K562 (cell line): ENCODE results near the gene VASH2. TPM values are rescaled to one million over a fixed set of nuclear protein-coding genes. Genes with fewer than 3 reads are reported as not detected.
A peak's percentile ranks its signal among the peaks of the same experiment; 100 is the strongest.

ENCODE experiments used
- CEBPB ChIP-seq: fragments of 450-650 bp; IDR thresholded peaks from 2 replicates; pipeline ENCODE4 v1.6.1; 2016; ENCODE audit warnings: missing genetic modification characterization, missing compliant biosample characterization
- CEBPG ChIP-seq, 3 experiments: fragments of 200-800 bp in 1 of 3; sonication (Bioruptor generic) in 1 of 3; sonication (generic) in 1 of 3; formaldehyde crosslinking in 1 of 3; IDR thresholded peaks in 2 of 3; conservative IDR thresholded peaks in 1 of 3; 2 replicates each; pipeline versions ENCODE4 v1.6.1 to v1.8.0; 2016 to 2022; ENCODE audit warnings: missing compliant biosample characterization in 2 of 3, missing genetic modification characterization in 2 of 3, mild to moderate bottlenecking in 1 of 3, missing genetic modification reagents in 1 of 3
- CTBP1 ChIP-seq: fragments of 450-650 bp; IDR thresholded peaks from 2 replicates; pipeline ENCODE4 v1.6.1; 2016; ENCODE audit warnings: borderline replicate concordance
- DACH1 ChIP-seq: fragments of 450-650 bp; IDR thresholded peaks from 2 replicates; pipeline ENCODE4 v1.6.1; 2018; ENCODE audit not compliant: partially characterized antibody
- ELK3 ChIP-seq: fragments of 450-650 bp; formaldehyde crosslinking; IDR thresholded peaks from 2 replicates; pipeline ENCODE4 v1.4.0; 2020; ENCODE audit warnings: mild to moderate bottlenecking
- FOXP1 ChIP-seq: sonication (generic); formaldehyde crosslinking; IDR thresholded peaks from 2 replicates; pipeline ENCODE4 v1.8.0; 2022; ENCODE audit warnings: mild to moderate bottlenecking, missing genetic modification reagents
- FOXP4 ChIP-seq: sonication (generic); formaldehyde crosslinking; IDR thresholded peaks from 2 replicates; pipeline ENCODE4 v1.8.0; 2022; ENCODE audit warnings: mild to moderate bottlenecking, missing genetic modification reagents, borderline replicate concordance
- HDAC3 ChIP-seq: fragments of 450-650 bp; IDR thresholded peaks from 2 replicates; pipeline ENCODE4 v1.6.1; 2018; ENCODE audit warnings: borderline replicate concordance, mild to moderate bottlenecking, moderate library complexity; ENCODE audit not compliant: partially characterized antibody
- JUND ChIP-seq, 2 experiments: IDR thresholded peaks; 2 replicates in 1 of 2; 3 replicates in 1 of 2; pipeline ENCODE4 v1.6.1; 2011; ENCODE audit warnings: borderline replicate concordance in 2 of 2, low read depth in 2 of 2, low read length in 2 of 2, improper control_type of control experiment in 1 of 2, missing biosample characterization in 1 of 2, missing genetic modification characterization in 1 of 2, missing genetic modification reagents in 1 of 2
- MAFG ChIP-seq: fragments of 450-650 bp; conservative IDR thresholded peaks from 2 replicates; pipeline ENCODE4 v1.6.1; 2016; ENCODE audit warnings: missing genetic modification characterization, missing compliant biosample characterization
- MECOM ChIP-seq: fragments of 250-450 bp; sonication (Bioruptor Pico); IDR thresholded peaks from 2 replicates; pipeline ENCODE4 v1.8.0; 2022; ENCODE audit warnings: inconsistent platforms
- NR1H2 ChIP-seq: sonication (generic); formaldehyde crosslinking; IDR thresholded peaks from 2 replicates; pipeline ENCODE4 v1.4.0; 2020; ENCODE audit warnings: mild to moderate bottlenecking, missing genetic modification reagents
- PBX2 ChIP-seq, 2 experiments: IDR thresholded peaks in 1 of 2; conservative IDR thresholded peaks in 1 of 2; 2 replicates each; pipeline ENCODE4 v1.6.1; 2016; ENCODE audit warnings: low read depth in 2 of 2, mild to moderate bottlenecking in 1 of 2, missing compliant biosample characterization in 1 of 2, missing genetic modification characterization in 1 of 2, moderate library complexity in 1 of 2
- STAT5B ChIP-seq: fragments of 250-450 bp; sonication (Bioruptor Pico); IDR thresholded peaks from 2 replicates; pipeline ENCODE4 v1.8.0; 2021; ENCODE audit warnings: mild to moderate bottlenecking, inconsistent platforms
- ZNF263 ChIP-seq: sonication (generic); formaldehyde crosslinking; IDR thresholded peaks from 2 replicates; pipeline ENCODE4 v1.8.0; 2022; ENCODE audit warnings: mild to moderate bottlenecking, missing genetic modification reagents, borderline replicate concordance
- ZNF408 ChIP-seq: fragments of 250-450 bp; sonication (Bioruptor Pico); IDR thresholded peaks from 2 replicates; pipeline ENCODE4 v1.4.0; 2020; ENCODE audit warnings: low read depth, mild to moderate bottlenecking, moderate library complexity
- ZNF518B ChIP-seq: fragments of 250-450 bp; sonication (Bioruptor Pico); IDR thresholded peaks from 2 replicates; pipeline ENCODE4 v1.5.0; 2021; ENCODE audit warnings: mild to moderate bottlenecking, moderate library complexity
- polyA plus RNA-seq, 8 experiments: library from polyadenylated mRNA; depleted of rRNA in 4 of 8; stranded (reverse) in 5 of 8; unstranded in 3 of 8; fragments of >200 nt; fragmentation: Nextera tagmentation in 2 of 8; fragmentation: Illumina TruSeq in 1 of 8; extraction: Ambion mirVana in 2 of 8; extraction: Trizol in 1 of 8; gene quantifications; 2 replicates each; pipeline versions ENCODE4 v1.2.1 to v1.2.3, GENCODE V29; 2011 to 2014; ENCODE audit warnings: inconsistent platforms in 1 of 8, missing spikeins in 1 of 8
- total RNA-seq, 7 experiments: library from RNA; depleted of rRNA in 6 of 7; stranded (reverse); fragments of >200 nt in 6 of 7; fragmentation: Illumina TruSeq in 2 of 7; extraction: Trizol in 2 of 7; gene quantifications; 2 replicates each; pipeline versions ENCODE4 v1.2.1 to v1.2.3, GENCODE V29; 2011 to 2021; ENCODE audit warnings: low replicate concordance in 1 of 7

The VASH2 gene
- total and polyA plus RNA-seq, 9 of the 15 experiments (the other 6 are each of a cell fraction or from before 2014, with no cell fraction given) = 0.04 to 0.40 (median 0.10) TPM; not detected in 1

- TF ChIP-seq STAT5B (CRISPR knock-in tag) (no peak), JUND (IDR thresholded peaks at IDR 0.05; ENCODE audit: borderline replicate concordance, low read depth, low read length) (0 out of 2 replicates have a peak, but pooled peaks have one; percentile 20), JUND (tag; IDR thresholded peaks at IDR 0.05; ENCODE audit: borderline replicate concordance, low read depth, low read length) (no peak), FOXP4 (CRISPR knock-in tag) (no peak), ELK3 (CRISPR knock-in tag) (no peak), ZNF408 (no peak), CEBPG (CRISPR knock-in tag; IDR thresholded peaks at IDR 0.05) (peak; percentile 53), CEBPG (tag; conservative IDR thresholded peaks at IDR 0.05 in 1 of 2, IDR thresholded peaks at IDR 0.05 in 1 of 2) (peak; percentile 63 to 81), ZNF518B (CRISPR knock-in tag) (no peak), MECOM (no peak), ZNF263 (CRISPR knock-in tag) (no peak), PBX2 (CRISPR knock-in tag; IDR thresholded peaks at IDR 0.05; ENCODE audit: low read depth) (no peak), PBX2 (tag; conservative IDR thresholded peaks at IDR 0.05; ENCODE audit: low read depth) (no peak), CTBP1 (0 out of 2 replicates have a peak, but pooled peaks have one; percentile 26), FOXP1 (CRISPR knock-in tag) (no peak), DACH1 (no peak), HDAC3 (no peak), MAFG (tag) (no peak), NR1H2 (CRISPR knock-in tag) (no peak), CEBPB (peak; percentile 53; the same call in 1 of the 2 replicates)
Measured at GRCh38 chr1:212974711-212975110, 24.4 kb downstream of the VASH2 start (continued).
